HPDE6-E6E7 (cell line): ENCODE measurements around the gene TSPAN9.

Experiments
- DNase-seq: peaks from one replicate; pipeline ENCODE4 v3.0.0; 2011; ENCODE audit warnings: missing footprints; ENCODE audit errors: extremely low spot score

The TSPAN9 gene

DNA sequence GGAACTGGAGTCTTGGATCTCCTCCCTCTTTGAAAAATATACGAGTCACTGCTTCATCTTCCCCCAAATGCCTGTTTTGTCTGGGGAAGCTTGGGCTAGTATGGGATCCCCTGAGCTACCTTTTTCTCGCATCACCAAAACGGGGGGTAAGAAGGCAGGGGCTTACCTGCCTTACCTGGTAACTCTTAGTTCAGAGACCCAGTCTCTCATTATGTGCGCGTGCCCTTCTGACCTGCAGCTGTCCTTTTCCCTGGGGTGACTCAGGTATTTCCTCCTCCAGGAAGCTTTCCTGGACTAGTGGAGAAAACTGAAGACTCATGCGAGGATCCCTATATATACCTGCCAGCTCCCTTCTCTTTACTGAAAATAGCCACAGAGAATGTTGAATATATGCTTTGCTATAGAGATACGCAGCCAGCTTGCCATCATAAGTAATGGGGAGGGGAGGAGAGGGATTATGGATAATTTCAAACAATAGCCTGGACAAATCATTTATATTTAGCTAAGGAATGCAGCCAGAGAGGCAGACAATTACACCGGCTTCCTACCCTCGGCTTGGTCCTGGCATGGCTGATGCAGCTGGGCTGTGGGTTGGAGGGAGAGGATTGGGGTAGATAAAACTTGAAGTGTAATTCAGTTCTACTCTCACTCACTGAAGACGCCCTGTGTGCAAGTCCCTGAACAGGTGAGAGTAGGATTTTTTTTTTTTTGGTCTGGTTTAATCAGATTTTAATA lies 1.1 kb downstream of the TSPAN9 start:
- no peak for DNase-seq

GRCh38 chr12:3081091-3081490 lies 3.9 kb downstream of the TSPAN9 start:
- DNase-seq, result no peak

DNA sequence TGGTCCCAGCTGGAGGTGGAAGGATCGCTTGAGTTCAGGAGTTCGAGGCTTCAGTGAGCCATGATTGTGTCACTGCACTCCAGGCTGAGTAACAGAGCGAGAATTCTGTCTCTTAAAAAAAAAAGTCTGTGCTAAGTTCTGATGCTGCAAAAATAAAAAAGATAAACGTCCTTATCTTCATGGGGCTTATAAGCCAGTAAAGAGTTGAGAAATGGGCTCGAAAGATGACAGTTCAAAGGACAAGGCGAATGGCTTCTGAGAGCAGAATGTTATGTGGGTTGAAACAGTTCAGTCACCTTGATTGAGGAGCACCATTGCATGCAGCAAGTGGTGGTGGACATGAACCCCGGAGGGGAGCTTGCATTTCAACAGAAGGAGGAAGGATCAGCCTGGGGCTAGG lies 4.7 kb downstream of the TSPAN9 start:
- no peak for DNase-seq

GRCh38 chr12:3083241-3083920 lies 6.2 kb downstream of the TSPAN9 start:
- no peak for DNase-seq

- DNase-seq, result no peak
Observed at GRCh38 chr12:3083921-3084347, 6.8 kb downstream of the TSPAN9 start.

DNA sequence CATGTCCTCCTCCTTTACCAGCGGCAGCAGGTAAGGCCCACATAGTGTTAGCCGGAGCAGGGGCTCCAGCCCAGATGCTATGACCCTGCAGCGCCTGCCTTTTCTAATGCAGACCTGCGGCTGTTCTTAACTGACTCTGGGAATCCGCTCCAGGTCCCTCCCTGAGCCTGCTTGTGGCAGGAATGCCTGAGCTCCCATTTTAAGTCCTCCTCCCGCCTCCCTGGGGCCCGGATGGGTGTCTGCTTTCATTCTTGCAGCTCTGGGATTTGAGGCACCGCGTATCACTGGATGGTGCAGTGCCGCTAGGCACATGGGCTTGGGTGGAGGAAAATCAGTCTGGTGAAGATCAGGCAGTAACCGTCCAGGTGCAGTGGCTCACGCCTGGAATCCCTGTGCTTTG lies 7.6 kb downstream of the TSPAN9 start:
- DNase-seq, result no peak

- no peak for DNase-seq
Observed at GRCh38 chr12:3085341-3086139, 8.4 kb downstream of the TSPAN9 start.

GRCh38 chr12:3086211-3086610 lies 9.0 kb downstream of the TSPAN9 start:
- no peak for DNase-seq

GRCh38 chr12:3086729-3087323 lies 9.6 kb downstream of the TSPAN9 start:
- DNase-seq, result no peak

GRCh38 chr12:3087758-3088650 lies 10.8 kb downstream of the TSPAN9 start:
- DNase-seq, result no peak

DNA sequence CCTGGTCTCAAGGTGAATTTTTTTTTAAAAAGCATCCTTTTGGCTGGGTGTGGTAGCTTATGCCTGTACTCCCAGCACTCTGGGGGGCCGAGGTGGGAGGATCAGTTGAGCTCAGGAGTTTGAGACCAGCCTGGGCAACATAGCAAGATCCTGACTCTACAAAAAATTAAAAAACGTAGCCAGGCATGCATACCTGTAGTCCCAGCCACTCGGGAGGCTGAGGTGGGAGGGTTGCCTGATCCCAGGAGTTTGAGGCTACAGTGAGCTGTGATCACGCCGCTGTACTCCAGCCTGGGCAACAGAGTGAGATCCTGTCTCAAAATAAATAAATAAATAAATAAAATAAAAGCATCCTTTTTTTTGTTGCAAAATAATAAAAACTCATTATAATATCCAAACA lies 12.4 kb downstream of the TSPAN9 start:
- DNase-seq, result no peak

DNA sequence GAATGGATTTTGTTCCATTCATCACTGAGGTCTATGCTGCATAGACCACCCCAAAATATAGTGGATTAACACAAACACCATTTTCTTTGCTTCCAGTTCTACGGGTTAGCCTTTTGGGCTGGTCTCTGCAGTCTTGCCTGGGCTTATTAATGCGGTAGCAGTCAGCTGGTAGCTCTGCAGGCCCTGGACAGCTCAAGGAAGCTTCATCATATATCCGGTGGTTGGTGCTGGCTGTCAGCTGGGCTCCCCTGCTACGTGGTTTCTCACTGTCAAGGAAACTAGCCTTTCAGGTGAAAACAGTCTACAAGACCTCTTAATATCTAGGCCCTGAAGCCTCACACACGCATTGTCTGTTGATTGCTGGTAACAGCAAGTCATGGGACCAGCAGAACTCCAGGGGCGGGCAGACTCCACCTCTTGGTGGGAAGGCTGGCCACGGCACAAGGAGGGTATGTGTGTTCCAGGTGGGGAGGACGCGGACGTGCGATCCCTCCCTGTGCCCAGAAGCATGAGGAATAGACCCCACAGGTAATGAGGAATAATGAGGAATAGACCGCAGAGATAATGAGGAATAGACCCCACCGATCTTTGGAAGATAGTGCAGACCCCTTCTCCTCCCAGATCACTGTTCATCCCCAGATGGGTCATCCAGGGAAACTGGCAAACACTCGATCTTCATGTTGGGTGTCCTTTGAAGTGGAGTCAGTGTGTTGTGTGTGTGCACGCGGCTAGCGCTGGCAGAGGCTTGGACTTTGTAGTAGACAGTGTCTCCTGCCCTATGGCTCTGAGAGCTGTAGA lies 13.3 kb downstream of the TSPAN9 start:
- no peak for DNase-seq

DNA sequence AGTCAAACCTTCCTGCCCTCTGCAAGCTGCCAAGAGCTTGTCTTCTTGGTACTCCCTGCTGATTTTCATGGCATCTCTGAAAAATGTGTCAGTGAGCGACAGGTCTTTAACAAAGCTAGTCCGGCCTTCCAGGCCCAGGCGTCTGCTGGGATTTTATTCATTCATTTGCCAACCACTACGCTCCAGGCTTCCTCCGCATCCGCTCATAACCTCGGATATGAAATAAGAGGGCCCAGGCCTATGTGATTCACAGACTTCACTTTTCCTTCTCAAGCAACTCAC lies 13.8 kb downstream of the TSPAN9 start:
- no peak for DNase-seq

GRCh38 chr12:3091382-3092241 lies 14.4 kb downstream of the TSPAN9 start:
- DNase-seq, result no peak

- no peak for DNase-seq
Observed at GRCh38 chr12:3092764-3093163, 15.6 kb downstream of the TSPAN9 start.

GRCh38 chr12:3097186-3097804 lies 20.1 kb downstream of the TSPAN9 start:
- DNase-seq, result no peak

- DNase-seq, result no peak
Observed at GRCh38 chr12:3097836-3098235, 20.7 kb downstream of the TSPAN9 start.

- no peak for DNase-seq
Observed at GRCh38 chr12:3098436-3098835, 21.3 kb downstream of the TSPAN9 start.

- DNase-seq, result no peak
Observed at GRCh38 chr12:3099146-3099545, 22.0 kb downstream of the TSPAN9 start.
